Astrocyte of the spinal cord (primary cell): ENCODE results near the gene EVA1C.
"Not testable (repeated sequence)": the region's sequence is repeated elsewhere in the genome, so short reads cannot be mapped to it uniquely, and the experiment has no call there.

Experiments used
- DNase-seq: peaks from one replicate; pipeline ENCODE4 v3.0.0; 2011; ENCODE audit warnings: low read depth, low spot score
- H3K4me3 ChIP-seq: 2 replicates; pipeline ENCODE4 v1.5.1; 2011; ENCODE audit warnings: low read depth, mild to moderate bottlenecking, low read length, moderate library complexity
- CTCF ChIP-seq: IDR thresholded peaks from 2 replicates; pipeline ENCODE4 v1.5.1; 2012; ENCODE audit warnings: low read depth, mild to moderate bottlenecking, low read length, inconsistent platforms
- in situ Hi-C: cut with HindIII; loops from 2 replicates; pipeline ENCODE4 v1.10.0; 2017; ENCODE audit warnings: low sequenced_read_pairs

EVA1C gene

GRCh38 chr21:32412162-32413014, at the start of gene EVA1C:
Gene EVA1C, plus strand, starts transcription at chr21:32412706. Its CDS starts 148 bp downstream, at chr21:32412854.
- TF ChIP-seq CTCF: no peak
- DNase-seq: peak; percentile 19
- H3K4me3 ChIP-seq: peak within 1 kb of the TSS; percentile 53
- in situ Hi-C loops: no loop called here

GRCh38 chr21:32364387-32364786, 48.1 kb upstream of the EVA1C start:
- no peak overlapping the region for H3K4me3 ChIP-seq
- in situ Hi-C loops: no loop called here
- no peak for TF ChIP-seq CTCF
- DNase-seq: peak; percentile 65

GRCh38 chr21:32364796-32365195, 47.7 kb upstream of the EVA1C start:
- H3K4me3 ChIP-seq: no peak overlapping the region
- in situ Hi-C loops: no loop called here
- TF ChIP-seq CTCF: no peak
- peak; percentile 25 for DNase-seq

- in situ Hi-C loops: no loop called here
- DNase-seq: no peak
- no peak for TF ChIP-seq CTCF
- no peak overlapping the region for H3K4me3 ChIP-seq
Observed at GRCh38 chr21:32366191-32366590, 46.3 kb upstream of the EVA1C start.

- in situ Hi-C loops: no loop called here
- H3K4me3 ChIP-seq: no peak overlapping the region
- DNase-seq: peak; percentile 49
- no peak for TF ChIP-seq CTCF
Observed at GRCh38 chr21:32367158-32367557, 45.3 kb upstream of the EVA1C start.

GRCh38 chr21:32368386-32368785, 44.1 kb upstream of the EVA1C start:
- H3K4me3 ChIP-seq: no peak overlapping the region
- in situ Hi-C loops: no loop called here
- no peak for TF ChIP-seq CTCF
- DNase-seq: peak; percentile 79

- H3K4me3 ChIP-seq, in situ Hi-C loops, DNase-seq: not testable (repeated sequence)
Observed at GRCh38 chr21:32368961-32369360, 43.5 kb upstream of the EVA1C start.
